Panc1 (cell line): Measurements from ENCODE around the gene CCDC196. TPM values are rescaled to one million over a fixed set of nuclear protein-coding genes. Genes with fewer than 3 reads are reported as not detected.

Experiments
- ATAC-seq: fragments of 200-7000 bp; cut with Tn5 transposase; 2 replicates; pipeline ENCODE4 v1.9.1; 2020; ENCODE audit warnings: mild to moderate bottlenecking, moderate library complexity
- BruUV-seq: library from RNA; stranded (reverse); fragments of 400-500 nt; replicated peaks from 2 replicates; lab custom pipeline; 2021; lab: Mats Ljungman, UMichigan
- CTCF ChIA-PET: fragments of 300-600 bp; sonication (Branson Sonifier 250); formaldehyde crosslinking; loops from one replicate; lab custom pipeline; 2022; ENCODE audit warnings: antibody characterized with exemption; lab: Charles Lee
- POLR2A ChIA-PET: fragments of 300-600 bp; sonication (Branson Sonifier 250); formaldehyde crosslinking; loops from one replicate; lab custom pipeline; 2022; ENCODE audit warnings: antibody characterized with exemption; lab: Charles Lee
- DNase-seq: peaks from one replicate; pipeline ENCODE4 v3.0.0-alpha.2; 2010; ENCODE audit warnings: low read depth, low spot score
- H3K27ac ChIP-seq: 2 replicates; pipeline ENCODE4 v1.5.1; 2011; ENCODE audit warnings: mild to moderate bottlenecking, low read length, inconsistent platforms
- H3K27me3 ChIP-seq: fragments of 200-500 bp; sonication (Bioruptor generic); 2 replicates; pipeline ENCODE4 v1.6.0; 2014; ENCODE audit warnings: low read length, inconsistent platforms; ENCODE audit not compliant: control insufficient read depth, insufficient read depth
- H3K36me3 ChIP-seq: fragments of 200-500 bp; sonication (Bioruptor generic); 2 replicates; pipeline ENCODE4 v1.5.1; 2014; ENCODE audit warnings: inconsistent platforms, mild to moderate bottlenecking, low read length, moderate library complexity; ENCODE audit not compliant: control insufficient read depth, insufficient read depth
- H3K4me1 ChIP-seq: 2 replicates; pipeline ENCODE4 v1.5.1; 2011; ENCODE audit warnings: inconsistent platforms, mild to moderate bottlenecking, low read length, moderate library complexity; ENCODE audit not compliant: control insufficient read depth, insufficient read depth
- H3K4me3 ChIP-seq, 2 experiments: 2 replicates each; pipeline ENCODE4 v1.5.1; 2011 to 2012; ENCODE audit warnings: low read depth in 2 of 2, low read length in 2 of 2, mild to moderate bottlenecking in 2 of 2, inconsistent platforms in 1 of 2, moderate library complexity in 1 of 2
- H3K9me3 ChIP-seq: fragments of 200-500 bp; sonication (Bioruptor generic); 2 replicates; pipeline ENCODE4 v1.5.1; 2014; ENCODE audit warnings: low read depth, mild to moderate bottlenecking, inconsistent platforms, low read length, moderate library complexity; ENCODE audit not compliant: control insufficient read depth, insufficient read depth
- CTCF ChIP-seq: fragments of 450-650 bp; IDR thresholded peaks from 2 replicates; pipeline ENCODE4 v1.5.1; 2017; ENCODE audit warnings: mild to moderate bottlenecking
- POLR2AphosphoS5 ChIP-seq: IDR thresholded peaks from 2 replicates; pipeline ENCODE4 v1.6.1; 2012; ENCODE audit warnings: mild to moderate bottlenecking, low read depth, low read length, moderate library complexity
- REST ChIP-seq, 2 experiments: IDR thresholded peaks; 2 replicates each; pipeline ENCODE4 v1.6.1; 2011 to 2012; ENCODE audit warnings: low read depth in 2 of 2, control low read depth in 1 of 2, low read length in 1 of 2, mild to moderate bottlenecking in 1 of 2, moderate library complexity in 1 of 2; ENCODE audit not compliant: insufficient read depth in 1 of 2
- SIN3A ChIP-seq: IDR thresholded peaks from 2 replicates; pipeline ENCODE4 v1.6.1; 2012; ENCODE audit warnings: low read depth, mild to moderate bottlenecking, low read length, moderate library complexity, borderline replicate concordance; ENCODE audit not compliant: insufficient read depth
- TCF7L2 ChIP-seq: IDR thresholded peaks from 2 replicates; pipeline ENCODE4 v1.6.1; 2011; ENCODE audit warnings: mild to moderate bottlenecking, low read depth, low read length, inconsistent platforms
- in situ Hi-C: cut with HindIII; loops from 2 replicates; pipeline ENCODE4 v1.10.0; 2016; ENCODE audit warnings: low sequenced_read_pairs, low pct_unique_long_range_greater_than_20kb
- intact Hi-C: fragments of 100-400 bp; cut with micrococcal nuclease; formaldehyde crosslinking; loops from one replicate; pipeline ENCODE4 v1.10.0; 2022; ENCODE audit not compliant: unreplicated experiment
- total RNA-seq: library from RNA; stranded (reverse); gene quantifications from one replicate; pipeline ENCODE4 v1.2.1, GENCODE V29; 2021; ENCODE audit not compliant: unreplicated experiment

The CCDC196 gene
- total RNA-seq, 1 experiment from 2014 or later = not detected

GRCh38 chr14:66468778-66469367, 17.3 kb upstream of the CCDC196 start:
- Histone ChIP-seq H3K27me3 (no peaks in the 10 kb centered on the region), H3K9me3 (peaks cover 6% of the 10 kb centered on the region; the same call in 1 of the 2 replicates), H3K27ac (no peak overlapping the region), H3K4me3 (no peak overlapping the region), H3K36me3 (no peaks in the 10 kb centered on the region), H3K4me1 (no peaks in the 10 kb centered on the region)
- no TSS peak for BruUV-seq
- CTCF ChIA-PET = no interaction called here
- no peak for TF ChIP-seq POLR2AphosphoS5
- no peak for TF ChIP-seq SIN3A
- TF ChIP-seq REST (IDR thresholded peaks at IDR 0.05; ENCODE audit: insufficient read depth in 1 of 2, low read depth in 2 of 2, low read length in 1 of 2) = no peak
- TF ChIP-seq CTCF = no peak
- TF ChIP-seq TCF7L2 = no peak
- DNase-seq (no peak), ATAC-seq (no peak)
- in situ Hi-C loops = no loop called here
- intact Hi-C loops = no loop called here
- POLR2A ChIA-PET = no interaction called here

GRCh38 chr14:66471584-66471983, 14.6 kb upstream of the CCDC196 start:
- ChIA-PET POLR2A (no interaction called here), CTCF (no interaction called here)
- DNase-seq = no peak
- no TSS peak for BruUV-seq
- H3K27ac ChIP-seq = no peak overlapping the region
- H3K4me1 ChIP-seq = no peaks in the 10 kb centered on the region
- TF ChIP-seq POLR2AphosphoS5 = no peak
- no peak for TF ChIP-seq SIN3A
- TF ChIP-seq CTCF = no peak
- TF ChIP-seq TCF7L2 = no peak
- no peak for TF ChIP-seq REST (IDR thresholded peaks at IDR 0.05; ENCODE audit: insufficient read depth in 1 of 2, low read depth in 2 of 2, low read length in 1 of 2)
- H3K4me3 ChIP-seq = no peak overlapping the region
- no peaks in the 10 kb centered on the region for H3K27me3 ChIP-seq
- ATAC-seq = no peak
- H3K9me3 ChIP-seq = peaks cover 6% of the 10 kb centered on the region; the same call in 1 of the 2 replicates
- intact Hi-C loops (no loop called here), in situ Hi-C loops (no loop called here)
- no peaks in the 10 kb centered on the region for H3K36me3 ChIP-seq
